NCI-H526 treated with DMSO at 0.1 percent for 48 hours (cell line): ENCODE measurements around the gene CACNA1C.

Experiments
- DNase-seq: peaks from one replicate; lab custom pipeline; 2025; lab: John Stamatoyannopoulos, UW

CACNA1C gene

GRCh38 chr12:2588345-2588744 is 535.6 kb downstream of the CACNA1C start:
- no peak for DNase-seq

GRCh38 chr12:2589381-2589780 is 536.6 kb downstream of the CACNA1C start:
- no peak for DNase-seq

DNA sequence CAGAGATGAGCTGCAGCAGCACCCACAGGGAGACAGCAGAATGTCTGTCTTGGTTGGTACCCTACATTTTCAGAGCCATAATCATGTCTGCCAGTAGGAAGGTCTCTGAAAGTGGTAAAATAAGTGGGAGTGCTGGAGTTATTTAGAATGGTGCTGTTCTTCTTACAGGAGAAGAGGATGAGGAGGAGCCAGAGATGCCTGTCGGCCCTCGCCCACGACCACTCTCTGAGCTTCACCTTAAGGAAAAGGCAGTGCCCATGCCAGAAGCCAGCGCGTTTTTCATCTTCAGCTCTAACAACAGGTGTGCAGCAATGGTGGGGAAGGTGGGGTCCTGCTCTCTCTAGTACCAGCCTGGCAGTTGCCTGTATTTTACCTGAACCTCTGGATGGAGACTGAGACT is 540.3 kb downstream of the CACNA1C start:
- no peak for DNase-seq

DNA sequence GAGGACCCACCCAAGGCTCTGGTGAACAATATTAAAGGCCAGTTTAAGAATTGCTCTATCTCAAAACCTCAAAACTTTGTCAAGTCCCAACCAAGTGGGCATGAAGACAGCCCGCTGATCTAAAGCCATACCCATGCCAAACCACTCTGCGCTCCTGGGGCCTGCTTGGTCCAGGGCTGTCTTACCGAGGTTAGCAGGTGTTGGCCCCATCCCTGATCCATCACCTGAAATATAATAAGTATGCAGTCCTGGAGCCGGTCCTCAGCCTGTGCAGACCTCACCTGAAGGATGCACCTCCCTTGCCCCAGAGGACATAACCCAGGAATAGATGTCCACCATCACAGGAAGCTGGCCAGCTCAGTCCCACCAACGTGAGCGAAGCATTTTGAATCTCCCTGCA is 543.7 kb downstream of the CACNA1C start:
- DNase-seq: no peak

- no peak for DNase-seq
Measured at GRCh38 chr12:2605301-2605700, 552.5 kb downstream of the CACNA1C start.

DNA sequence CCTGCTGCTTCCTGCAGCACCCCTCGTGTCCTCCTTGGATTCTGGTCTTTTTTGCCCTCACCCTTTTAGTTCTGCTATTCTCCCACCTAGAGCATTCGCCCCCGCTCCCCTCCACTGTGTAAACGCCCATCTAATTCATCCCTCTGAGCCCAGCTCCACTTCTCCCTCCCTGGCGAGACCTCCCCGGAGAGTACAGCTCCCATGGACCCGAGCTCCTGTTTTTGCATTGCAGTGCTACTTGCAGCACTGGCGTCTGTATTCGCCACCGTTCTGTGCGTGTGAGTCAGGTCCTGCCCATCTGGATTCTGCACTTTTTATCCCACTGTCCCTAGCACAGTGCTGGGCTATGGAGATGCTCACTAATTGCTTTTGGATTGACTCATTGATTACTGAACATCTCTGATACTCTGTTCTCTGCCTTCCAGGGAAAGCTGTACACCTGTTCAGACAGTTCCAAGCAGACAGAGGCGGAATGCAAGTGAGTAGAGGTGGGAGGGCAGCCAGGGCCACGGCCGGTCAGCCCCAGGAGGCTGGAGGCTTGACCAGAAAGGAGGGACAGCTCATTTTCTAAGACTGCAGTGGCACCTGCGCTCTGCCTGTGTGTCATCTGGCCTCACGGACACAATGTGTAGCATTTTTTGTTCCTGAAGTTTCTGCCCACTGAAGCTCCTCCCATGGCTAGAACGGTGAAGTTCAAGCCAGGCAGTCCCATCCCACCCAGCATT is 553.6 kb downstream of the CACNA1C start:
- no peak for DNase-seq

- no peak for DNase-seq
Measured at GRCh38 chr12:2607881-2608607, 555.3 kb downstream of the CACNA1C start.

DNA sequence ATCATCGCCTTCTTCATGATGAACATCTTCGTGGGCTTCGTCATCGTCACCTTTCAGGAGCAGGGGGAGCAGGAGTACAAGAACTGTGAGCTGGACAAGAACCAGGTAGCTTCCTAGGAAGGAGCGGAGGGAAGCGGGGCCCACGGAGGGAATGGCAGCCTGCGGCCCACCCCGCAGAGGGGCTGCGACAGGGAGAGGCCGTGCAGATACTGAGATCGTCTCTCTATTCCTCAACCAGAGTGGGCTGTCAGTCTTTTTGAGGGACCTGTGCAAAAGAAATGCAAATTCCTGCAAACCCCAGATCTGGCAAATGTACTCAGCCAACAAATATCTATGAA is 555.8 kb downstream of the CACNA1C start:
- DNase-seq: no peak

- no peak for DNase-seq
Measured at GRCh38 chr12:2609020-2609419, 556.2 kb downstream of the CACNA1C start.

DNA sequence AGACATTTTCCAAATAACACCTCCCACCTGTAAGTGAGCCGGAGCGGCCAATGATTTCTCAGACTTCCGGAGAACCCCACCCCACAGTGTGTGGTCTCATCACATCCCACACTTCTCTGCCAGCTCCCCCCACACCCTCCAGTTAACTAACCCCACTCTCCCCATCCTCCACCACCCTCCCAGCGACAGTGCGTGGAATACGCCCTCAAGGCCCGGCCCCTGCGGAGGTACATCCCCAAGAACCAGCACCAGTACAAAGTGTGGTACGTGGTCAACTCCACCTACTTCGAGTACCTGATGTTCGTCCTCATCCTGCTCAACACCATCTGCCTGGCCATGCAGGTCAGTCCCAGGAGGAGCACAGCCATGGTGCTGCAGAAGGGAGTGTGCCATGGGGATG is 557.6 kb downstream of the CACNA1C start:
- no peak for DNase-seq

GRCh38 chr12:2613326-2614073 is 560.7 kb downstream of the CACNA1C start:
- DNase-seq: no peak

- DNase-seq: no peak
Measured at GRCh38 chr12:2614341-2614740, 561.6 kb downstream of the CACNA1C start.

DNA sequence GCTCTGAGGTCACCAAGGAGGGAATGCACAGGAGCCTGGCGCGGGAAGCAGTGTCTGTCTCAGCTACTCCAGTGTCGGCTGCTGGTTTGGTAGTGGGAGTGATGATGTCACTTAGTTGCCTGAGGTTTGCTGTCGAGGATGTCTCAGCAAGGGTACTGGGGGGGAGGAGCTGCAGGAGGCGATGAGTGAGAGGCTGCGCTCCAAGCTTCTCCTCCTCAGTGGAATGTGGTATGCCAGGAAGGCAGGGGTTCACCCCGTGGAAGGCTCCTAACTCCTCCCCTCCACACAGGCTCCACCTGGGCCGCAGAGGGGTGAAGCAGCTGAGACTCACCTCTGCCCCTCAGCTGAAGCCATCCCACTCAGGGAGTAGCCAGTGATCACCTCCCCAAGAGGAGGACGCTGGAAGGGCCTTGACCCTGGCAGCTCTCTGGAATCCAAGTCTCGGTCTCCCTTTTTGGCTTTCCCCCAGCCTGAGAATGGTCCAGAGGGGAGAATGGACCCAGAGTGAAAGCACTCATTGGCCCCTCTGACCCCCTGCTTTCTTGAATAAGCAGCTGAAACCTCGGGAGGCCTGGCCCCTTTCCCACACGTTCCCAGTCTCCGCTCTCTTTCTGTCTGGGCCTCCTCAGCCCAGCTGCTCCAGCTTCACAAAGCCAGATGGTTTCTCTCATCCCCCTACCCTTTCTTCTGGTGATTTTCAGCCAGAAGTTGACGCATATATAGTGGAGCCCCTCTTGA is 563.0 kb downstream of the CACNA1C start:
- DNase-seq: no peak

GRCh38 chr12:2616763-2617162 is 564.0 kb downstream of the CACNA1C start:
- no peak for DNase-seq

GRCh38 chr12:2617365-2617764 is 564.6 kb downstream of the CACNA1C start:
- DNase-seq: no peak

DNA sequence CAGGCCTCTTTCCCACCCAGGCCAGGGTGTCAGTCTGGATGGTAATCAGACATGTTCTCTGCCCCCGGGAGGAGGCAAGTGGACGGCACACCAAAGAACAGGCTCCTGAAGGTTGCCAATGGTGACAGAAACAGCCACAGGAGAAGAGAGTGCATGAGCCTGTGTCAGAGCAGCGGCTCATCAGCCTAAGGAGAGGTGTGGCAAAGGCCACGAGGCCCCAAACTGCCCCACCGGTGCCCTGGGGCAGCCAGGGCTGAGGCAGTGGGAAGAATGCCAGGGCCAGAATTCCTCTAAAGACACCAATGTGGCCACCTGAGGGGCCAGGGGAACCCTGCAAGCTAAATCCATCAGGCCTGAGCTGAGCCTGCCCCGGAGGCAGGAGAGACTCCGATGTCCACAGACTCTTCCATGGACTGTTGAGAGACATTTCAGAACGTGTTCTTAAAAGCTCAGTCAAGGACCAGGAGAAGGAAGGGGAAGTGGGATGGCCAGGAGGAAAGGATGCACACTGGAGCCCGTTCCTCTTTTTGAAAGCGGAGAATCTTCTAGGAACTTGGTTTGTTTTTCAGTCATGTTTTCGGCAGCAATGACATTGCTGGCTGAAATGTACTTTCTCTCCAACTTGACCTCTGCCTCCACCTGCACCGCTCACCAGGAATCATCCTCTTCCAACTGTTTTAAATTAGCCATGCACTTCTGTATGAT is 565.7 kb downstream of the CACNA1C start:
- DNase-seq: no peak

- no peak for DNase-seq
Measured at GRCh38 chr12:2619136-2619535, 566.3 kb downstream of the CACNA1C start.

- DNase-seq: no peak
Measured at GRCh38 chr12:2622460-2622859, 569.7 kb downstream of the CACNA1C start.

GRCh38 chr12:2623472-2623871 is 570.7 kb downstream of the CACNA1C start:
- DNase-seq: no peak

GRCh38 chr12:2624543-2625288 is 571.9 kb downstream of the CACNA1C start:
- DNase-seq: peak; percentile 21

DNA sequence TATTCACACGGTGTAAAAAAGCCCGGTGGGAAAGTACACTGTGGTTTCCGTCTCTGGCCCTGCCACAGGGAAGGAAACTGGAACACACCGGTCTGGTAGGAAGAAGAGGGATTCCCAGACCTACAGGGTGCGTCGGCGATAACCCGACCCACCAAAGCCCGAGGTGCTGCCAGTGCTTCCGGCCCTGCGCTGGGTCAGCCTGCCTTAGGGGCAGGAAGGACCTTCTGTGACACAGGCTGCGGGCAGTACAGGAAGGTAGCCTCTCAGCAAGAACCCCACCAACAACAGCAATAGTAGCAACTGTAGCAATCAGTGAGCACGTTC is 572.5 kb downstream of the CACNA1C start:
- no peak for DNase-seq
